Activated CD4-positive, alpha-beta memory T cell treated with anti-CD3 and anti-CD28 coated beads for 36 hours (primary cell): ENCODE measurements around the gene SETD4. TPM values are rescaled to one million over a fixed set of nuclear protein-coding genes. Genes with fewer than 3 reads are reported as not detected.
A peak's percentile ranks its signal among the peaks of the same experiment; 100 is the strongest.

ENCODE experiments used
- CTCF ChIA-PET: fragments of 350-600 bp; sonication (Branson Sonifier 250); formaldehyde crosslinking; loops from one replicate; lab custom pipeline; 2021; ENCODE audit warnings: antibody characterized with exemption, inconsistent platforms; lab: Charles Lee
- POLR2A ChIA-PET: fragments of 350-600 bp; sonication (Branson Sonifier 250); formaldehyde crosslinking; loops from one replicate; lab custom pipeline; 2021; ENCODE audit warnings: antibody characterized with exemption; lab: Charles Lee
- DNase-seq: peaks from one replicate; pipeline ENCODE4 v3.0.0-alpha.2; 2020
- H3K27ac Mint-ChIP-seq: one replicate; pipeline ENCODE4 v1.8.0; 2021; ENCODE audit warnings: mixed read lengths
- H3K27me3 Mint-ChIP-seq: one replicate; pipeline ENCODE4 v1.8.0; 2021; ENCODE audit warnings: mixed read lengths
- H3K36me3 Mint-ChIP-seq: one replicate; pipeline ENCODE4 v1.8.0; 2021; ENCODE audit warnings: mixed read lengths
- H3K4me1 Mint-ChIP-seq: one replicate; pipeline ENCODE4 v1.8.0; 2021; ENCODE audit warnings: low read depth, mixed read lengths
- H3K4me3 Mint-ChIP-seq: one replicate; pipeline ENCODE4 v1.8.0; 2021; ENCODE audit warnings: mild to moderate bottlenecking, mixed read lengths
- H3K9me3 Mint-ChIP-seq: one replicate; pipeline ENCODE4 v1.8.0; 2021; ENCODE audit warnings: mixed read lengths
- intact Hi-C: fragments of 100-400 bp; cut with micrococcal nuclease; formaldehyde crosslinking; loops from one replicate; pipeline ENCODE4 v1.15.1; 2023
- total RNA-seq, 2 experiments: library from RNA; stranded (reverse); gene quantifications; one replicate each; pipeline ENCODE4 v1.2.3, GENCODE V29; 2021

Gene SETD4
- total RNA-seq, 2 experiments from 2014 or later: 13.5 to 18.9 TPM

DNA sequence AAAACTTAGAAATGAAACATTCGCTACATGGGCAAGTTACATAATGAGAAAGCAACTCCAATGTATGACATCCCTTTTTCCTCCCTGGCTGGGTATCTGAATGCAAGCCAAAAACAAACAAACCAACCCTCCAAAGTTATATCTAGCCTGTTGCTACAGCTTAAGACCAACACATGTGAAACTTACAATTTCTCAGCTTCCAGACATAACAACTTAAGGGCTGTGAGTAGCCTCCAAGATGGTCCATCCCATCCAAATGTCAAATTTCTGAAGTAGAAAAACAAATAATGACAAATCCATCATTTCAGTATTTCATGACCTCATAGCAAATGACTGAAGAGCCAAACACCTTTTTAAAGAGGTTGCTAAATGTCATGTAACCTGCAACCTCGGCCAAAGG lies 19.9 kb downstream of the SETD4 start:
- intact Hi-C loops: no loop called here
- H3K27me3 Mint-ChIP-seq: no peaks in the 10 kb centered on the region
- no peak overlapping the region for H3K4me3 Mint-ChIP-seq
- POLR2A ChIA-PET: no interaction called here
- CTCF ChIA-PET: interaction anchor here (0.6 to 0.9 kb wide), 2 partner anchors 12 to 338 kb away, joined by 3 read pairs; no protein-coding TSS in a partner anchor
- no peak overlapping the region for H3K27ac Mint-ChIP-seq
- no peaks in the 10 kb centered on the region for H3K4me1 Mint-ChIP-seq
- no peaks in the 10 kb centered on the region for H3K9me3 Mint-ChIP-seq
- DNase-seq: no peak
- H3K36me3 Mint-ChIP-seq: peaks cover 40% of the 10 kb centered on the region

DNA sequence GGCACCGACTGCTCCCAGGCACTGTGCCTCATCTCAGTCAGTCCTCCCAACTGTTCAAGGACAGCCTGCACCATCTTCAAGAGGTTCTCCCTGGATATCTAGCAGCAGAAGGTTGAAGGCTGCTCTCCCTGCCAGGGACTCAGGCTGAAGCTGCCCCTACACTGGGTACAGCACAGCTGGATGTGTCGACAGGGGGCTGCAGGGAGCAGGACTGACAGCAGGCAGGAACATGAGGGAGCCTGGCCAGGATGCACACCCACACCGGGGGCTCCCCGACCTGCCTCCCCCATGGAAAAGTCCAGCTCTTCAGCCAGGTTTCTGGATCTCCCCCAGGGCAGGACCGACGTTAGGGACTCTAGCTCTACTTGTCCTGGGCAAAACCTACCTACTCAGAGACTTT lies 20.5 kb downstream of the SETD4 start:
- CTCF ChIA-PET: interaction anchor here (0.6 to 0.9 kb wide), 3 partner anchors 9 to 338 kb away, joined by 3 read pairs; no protein-coding TSS in a partner anchor
- Mint-ChIP-seq H3K27ac (no peak overlapping the region), H3K27me3 (no peaks in the 10 kb centered on the region), H3K36me3 (peaks cover 45% of the 10 kb centered on the region), H3K4me3 (no peak overlapping the region), H3K4me1 (no peaks in the 10 kb centered on the region), H3K9me3 (no peaks in the 10 kb centered on the region)
- DNase-seq: no peak
- POLR2A ChIA-PET: no interaction called here
- intact Hi-C loops: no loop called here

DNA sequence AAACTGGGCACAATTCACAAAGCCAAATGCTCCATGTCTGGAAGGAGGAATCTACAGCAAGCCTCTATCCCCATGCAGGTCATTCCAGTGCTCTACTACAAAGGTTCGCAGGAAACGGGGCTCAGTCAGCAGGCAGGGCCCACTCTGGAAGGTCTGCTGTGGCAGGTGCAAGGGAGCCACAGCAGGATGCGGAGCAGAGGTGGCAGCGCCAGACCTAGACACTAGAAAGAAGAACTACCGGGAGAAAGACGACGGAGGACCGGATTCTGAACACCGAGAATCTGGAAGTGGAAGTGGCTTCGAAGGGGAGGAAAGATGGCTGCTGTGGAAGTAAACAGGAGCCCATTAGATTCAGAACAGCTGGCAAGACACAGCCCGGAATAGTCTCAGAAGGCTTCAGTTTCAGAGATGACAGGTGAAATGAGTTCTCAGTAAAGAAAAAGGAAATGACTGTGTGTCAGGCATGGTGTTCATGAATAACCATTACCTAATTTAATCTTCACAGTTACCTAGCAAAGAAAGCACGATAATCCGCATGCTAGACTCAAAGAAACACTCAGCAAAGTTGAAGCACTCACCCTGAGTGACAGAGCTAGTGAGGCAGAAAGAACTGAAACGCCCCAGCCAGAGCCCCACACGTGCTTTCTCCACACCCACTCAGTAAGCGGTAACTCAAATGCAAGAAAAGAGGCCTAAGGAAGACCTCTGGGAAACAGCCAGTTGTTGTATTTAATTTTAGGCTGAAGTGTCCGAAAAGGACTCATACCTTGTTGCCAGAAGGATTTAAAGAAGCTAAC lies 21.4 kb downstream of the SETD4 start:
- intact Hi-C loops: no loop called here
- no peaks in the 10 kb centered on the region for H3K9me3 Mint-ChIP-seq
- POLR2A ChIA-PET: no interaction called here
- H3K4me3 Mint-ChIP-seq: no peak overlapping the region
- peaks cover 47% of the 10 kb centered on the region for H3K36me3 Mint-ChIP-seq
- no peak for DNase-seq
- no peaks in the 10 kb centered on the region for H3K27me3 Mint-ChIP-seq
- no peaks in the 10 kb centered on the region for H3K4me1 Mint-ChIP-seq
- H3K27ac Mint-ChIP-seq: peak overlapping the region; percentile 0
- CTCF ChIA-PET: interaction anchor here (0.9 kb wide), 1 partner anchor 8 kb away, joined by 3 read pairs; no protein-coding TSS in a partner anchor

DNA sequence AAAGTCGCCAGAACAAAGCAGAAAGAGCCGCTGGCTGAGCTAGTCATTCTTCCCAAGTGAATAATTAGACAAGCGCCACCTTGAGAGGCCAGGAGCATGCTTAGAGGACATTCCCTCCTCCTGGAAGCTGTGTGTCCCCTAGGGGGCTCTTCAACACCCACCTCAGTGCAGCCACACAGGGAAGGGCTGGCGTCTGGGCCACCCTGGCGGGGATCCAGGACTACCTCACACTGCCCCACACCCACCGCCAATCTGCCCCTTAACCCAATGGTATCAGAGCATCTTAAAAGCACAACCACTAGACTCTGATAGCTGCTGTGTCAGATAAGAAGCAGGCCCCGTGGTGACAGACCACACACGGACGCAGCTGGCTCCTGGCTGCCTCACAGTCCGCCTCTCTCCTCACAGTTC lies 24.9 kb downstream of the SETD4 start:
- DNase-seq: no peak
- H3K4me1 Mint-ChIP-seq: no peaks in the 10 kb centered on the region
- H3K27ac Mint-ChIP-seq: no peak overlapping the region
- no peaks in the 10 kb centered on the region for H3K27me3 Mint-ChIP-seq
- ChIA-PET POLR2A (no interaction called here), CTCF (no interaction called here)
- no peaks in the 10 kb centered on the region for H3K9me3 Mint-ChIP-seq
- intact Hi-C loops: no loop called here
- peaks cover 35% of the 10 kb centered on the region for H3K36me3 Mint-ChIP-seq
- H3K4me3 Mint-ChIP-seq: no peak overlapping the region

DNA sequence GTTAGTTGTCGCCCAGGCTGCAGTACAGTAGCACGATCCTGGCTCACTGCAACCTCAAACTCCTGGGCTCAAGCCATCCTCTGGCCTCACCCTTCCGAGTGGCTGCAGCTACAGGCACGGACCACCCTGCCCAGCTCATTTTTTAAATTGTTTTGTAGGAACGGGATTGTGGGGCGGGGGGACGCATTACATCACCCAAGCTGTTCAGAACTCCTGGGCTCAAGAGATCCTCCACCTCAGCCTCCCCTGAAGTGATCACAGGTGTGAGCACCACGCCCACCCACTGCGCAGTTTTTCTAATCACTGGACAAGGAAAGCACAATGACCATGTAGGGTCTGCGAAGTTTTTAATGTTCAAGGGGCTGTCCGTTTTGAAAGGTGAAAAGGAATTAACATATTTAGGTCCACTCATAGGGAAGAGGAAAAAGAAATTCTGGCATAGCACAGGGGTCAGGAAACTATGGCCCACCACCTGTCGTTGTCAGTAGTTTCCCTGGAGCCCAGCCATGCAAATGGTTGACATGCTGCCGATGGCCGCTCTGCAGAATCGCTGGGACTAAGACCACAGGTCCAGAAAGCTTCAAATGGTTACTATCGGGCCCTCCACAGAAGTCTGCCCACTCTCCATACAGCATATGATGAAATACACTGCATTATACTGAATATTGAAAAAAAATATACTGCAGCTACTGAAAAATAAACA lies 26.0 kb downstream of the SETD4 start:
- H3K27ac Mint-ChIP-seq: no peak overlapping the region
- DNase-seq: no peak
- no peak overlapping the region for H3K4me3 Mint-ChIP-seq
- no peaks in the 10 kb centered on the region for H3K27me3 Mint-ChIP-seq
- POLR2A ChIA-PET: no interaction called here
- H3K4me1 Mint-ChIP-seq: no peaks in the 10 kb centered on the region
- CTCF ChIA-PET: no interaction called here
- intact Hi-C loops: no loop called here
- peaks cover 31% of the 10 kb centered on the region for H3K36me3 Mint-ChIP-seq
- H3K9me3 Mint-ChIP-seq: no peaks in the 10 kb centered on the region

DNA sequence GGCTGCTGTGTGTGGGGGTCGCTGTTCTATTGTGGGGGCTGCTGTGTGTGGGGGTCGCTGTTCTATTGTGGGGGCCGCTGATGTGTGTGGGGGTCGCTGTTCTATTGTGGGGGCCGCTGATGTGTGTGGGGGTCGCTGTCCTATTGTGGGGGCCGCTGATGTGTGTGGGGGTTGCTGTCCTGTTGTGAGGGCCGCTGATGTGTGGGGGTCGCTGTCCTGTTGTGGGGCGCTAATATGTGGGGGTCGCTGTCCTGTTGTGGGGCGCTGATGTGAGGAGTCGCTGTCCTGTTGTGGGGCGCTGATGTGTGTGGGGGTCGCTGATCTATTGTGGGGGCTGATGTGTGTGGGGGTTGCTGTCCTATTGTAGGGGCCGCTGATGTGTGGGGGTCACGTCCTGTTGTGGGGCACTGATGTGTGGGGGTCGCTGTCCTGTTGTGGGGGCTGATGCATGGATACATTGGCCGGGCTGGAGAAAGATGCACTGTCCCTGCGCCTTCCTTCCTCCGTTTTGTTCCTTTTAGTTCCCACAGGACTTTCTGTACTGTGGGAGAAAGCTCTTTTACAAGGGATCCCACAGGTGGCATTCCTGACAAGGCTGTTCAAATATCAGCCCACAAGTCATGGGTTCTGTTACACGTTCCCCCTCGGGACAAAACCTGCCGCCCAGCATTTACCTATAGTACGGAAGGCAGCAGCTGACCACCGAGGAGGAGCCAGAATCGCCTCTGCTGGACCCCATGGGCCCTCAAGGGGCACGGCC lies 27.5 kb downstream of the SETD4 start:
- peaks cover 4% of the 10 kb centered on the region for H3K4me1 Mint-ChIP-seq
- no peaks in the 10 kb centered on the region for H3K9me3 Mint-ChIP-seq
- DNase-seq: no peak
- peaks cover 21% of the 10 kb centered on the region for H3K36me3 Mint-ChIP-seq
- intact Hi-C loops: no loop called here
- H3K4me3 Mint-ChIP-seq: no peak overlapping the region
- POLR2A ChIA-PET: no interaction called here
- H3K27ac Mint-ChIP-seq: no peak overlapping the region
- CTCF ChIA-PET: no interaction called here
- no peaks in the 10 kb centered on the region for H3K27me3 Mint-ChIP-seq

DNA sequence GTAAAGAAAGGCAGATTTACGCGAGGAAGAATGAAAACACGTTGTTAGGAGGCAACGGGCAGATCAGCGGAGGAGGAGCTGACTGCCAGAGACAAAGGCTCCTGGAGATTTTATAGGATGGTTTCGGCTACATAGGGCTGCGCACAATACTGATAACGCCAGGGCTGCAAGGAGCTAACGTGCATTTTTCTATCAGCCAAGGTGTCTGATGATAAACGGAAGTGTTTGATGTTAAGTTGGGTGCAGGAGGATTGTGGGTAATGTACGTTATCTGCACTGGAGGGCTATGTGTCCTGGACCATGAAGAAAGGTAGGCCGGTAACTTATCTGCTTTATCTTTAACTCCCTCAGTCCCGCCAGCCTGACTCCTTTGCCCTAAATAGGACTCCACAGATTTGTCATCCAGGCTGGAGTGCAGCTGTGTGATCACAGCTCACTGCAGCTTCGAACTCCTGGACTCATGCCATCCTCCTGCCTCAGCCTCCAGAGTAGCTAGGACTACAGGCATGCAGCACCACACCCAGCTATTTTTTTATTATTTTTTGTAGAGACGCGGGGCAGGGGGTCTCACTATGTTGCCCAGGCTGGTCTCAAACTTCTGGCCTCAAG lies 29.6 kb downstream of the SETD4 start:
- POLR2A ChIA-PET: no interaction called here
- no peaks in the 10 kb centered on the region for H3K27me3 Mint-ChIP-seq
- CTCF ChIA-PET: interaction anchor here (0.8 to 3.6 kb wide), 5 partner anchors 9 to 1285 kb away, joined by 3 to 19 read pairs (median 4); no protein-coding TSS in a partner anchor
- no peaks in the 10 kb centered on the region for H3K9me3 Mint-ChIP-seq
- peaks cover 12% of the 10 kb centered on the region for H3K36me3 Mint-ChIP-seq
- intact Hi-C loops: no loop called here
- no peak for DNase-seq
- no peak overlapping the region for H3K27ac Mint-ChIP-seq
- peaks cover 4% of the 10 kb centered on the region for H3K4me1 Mint-ChIP-seq
- H3K4me3 Mint-ChIP-seq: no peak overlapping the region

DNA sequence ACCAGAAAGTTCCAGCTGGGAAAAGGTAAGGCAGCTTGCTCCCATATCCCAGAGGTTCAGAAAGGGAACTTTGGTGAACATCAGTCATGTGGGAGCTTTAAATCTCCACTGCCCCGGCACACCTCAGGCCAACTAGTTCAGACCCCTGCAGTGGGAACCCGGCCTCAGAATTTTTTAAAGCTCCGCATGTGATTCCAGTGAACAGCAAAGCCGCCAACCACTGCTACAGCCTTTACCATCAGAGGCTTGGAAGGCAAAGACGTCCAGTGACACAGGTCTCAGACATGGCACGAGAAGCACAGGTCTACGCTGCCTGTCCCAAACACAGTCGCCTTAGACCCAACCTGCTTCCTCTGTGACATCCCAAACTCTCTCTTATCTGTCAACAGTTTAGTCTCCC lies 31.0 kb downstream of the SETD4 start:
- Mint-ChIP-seq H3K27me3 (no peaks in the 10 kb centered on the region), H3K4me1 (peaks cover 4% of the 10 kb centered on the region), H3K27ac (no peak overlapping the region), H3K4me3 (no peak overlapping the region), H3K36me3 (no peaks in the 10 kb centered on the region), H3K9me3 (no peaks in the 10 kb centered on the region)
- DNase-seq: no peak
- ChIA-PET CTCF (interaction anchor here (0.8 to 3.8 kb wide), 9 partner anchors 17 to 1337 kb away, joined by 3 to 19 read pairs (median 4); partner anchors contain the start of gene SETD4), POLR2A (no interaction called here)
- intact Hi-C loops: loop anchor here (2.0 to 10.0 kb wide), 3 partner anchors 95 to 1337 kb away; no protein-coding TSS in a partner anchor

DNA sequence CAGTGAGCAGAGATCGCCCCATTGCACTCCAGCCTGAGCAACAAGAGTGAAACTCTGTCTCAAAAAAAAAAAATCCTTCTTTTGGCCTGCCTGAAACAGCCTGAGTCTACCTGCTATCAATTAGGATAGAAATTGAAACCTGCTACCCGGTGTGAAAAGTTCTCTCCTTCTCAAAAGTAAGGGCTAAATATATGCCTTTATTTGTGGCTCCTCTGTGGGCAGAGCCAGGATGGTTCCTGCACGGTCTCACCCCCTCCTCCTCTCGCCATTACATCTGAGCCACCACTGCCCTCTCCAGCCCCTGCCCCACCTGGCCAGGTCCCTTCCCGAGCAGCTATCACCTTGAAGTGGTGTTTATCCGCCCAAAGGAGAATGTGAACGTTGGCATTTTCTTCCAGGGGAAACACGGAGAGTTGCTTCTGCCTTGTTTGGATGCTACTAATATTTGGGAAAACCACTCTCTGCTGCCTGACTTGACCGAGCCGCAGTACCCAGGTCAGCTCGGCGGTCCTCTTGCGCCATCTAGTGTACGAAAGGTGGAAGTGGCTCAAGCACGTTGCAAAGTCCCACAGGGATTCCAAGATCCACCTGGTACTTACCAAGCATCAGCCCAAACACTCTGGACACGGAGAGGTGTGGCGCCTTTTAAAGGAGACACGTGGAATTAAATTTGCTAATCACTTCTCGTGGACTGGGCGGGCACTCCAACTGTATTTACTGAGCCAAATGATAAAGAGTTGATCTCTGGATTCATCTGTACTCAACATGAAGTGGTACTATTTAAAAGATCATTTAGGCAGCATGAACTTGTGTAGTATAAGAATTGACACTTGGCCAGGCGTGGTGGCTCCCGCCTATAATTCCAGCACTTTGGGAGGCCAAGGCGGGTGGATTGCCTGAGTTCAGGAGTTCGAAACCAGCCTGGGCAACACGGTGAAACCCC lies 31.9 kb downstream of the SETD4 start:
- Mint-ChIP-seq H3K36me3 (no peaks in the 10 kb centered on the region), H3K27me3 (no peaks in the 10 kb centered on the region), H3K4me1 (peaks cover 4% of the 10 kb centered on the region), H3K9me3 (no peaks in the 10 kb centered on the region), H3K27ac (no peak overlapping the region), H3K4me3 (no peak overlapping the region)
- intact Hi-C loops: loop anchor here (1.0 to 10.0 kb wide), 4 partner anchors 84 to 1336 kb away; no protein-coding TSS in a partner anchor
- peak; percentile 77 for DNase-seq
- ChIA-PET POLR2A (no interaction called here), CTCF (interaction anchor here (0.6 to 3.8 kb wide), 25 partner anchors 9 to 1336 kb away, joined by 3 to 19 read pairs (median 3); partner anchors contain the start of gene SETD4)

DNA sequence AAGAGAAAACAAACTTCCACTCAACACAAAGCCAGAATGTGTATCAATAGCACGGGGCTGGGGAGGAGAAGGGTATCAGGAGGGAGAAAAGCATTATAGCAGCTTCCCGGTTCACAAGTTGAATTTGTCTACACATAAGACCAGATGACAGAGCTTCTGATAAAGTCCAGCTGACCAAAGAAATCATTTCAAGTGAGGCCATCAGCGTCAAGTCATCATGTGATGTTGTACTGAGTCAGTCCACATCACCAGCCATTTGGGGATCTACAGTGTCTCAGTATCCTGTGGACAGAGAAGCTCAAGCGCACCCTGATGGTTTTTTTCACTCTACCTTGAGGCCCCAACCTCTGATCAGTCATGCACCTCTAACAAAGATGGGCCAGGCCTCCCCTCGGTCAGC lies 33.0 kb downstream of the SETD4 start:
- no peaks in the 10 kb centered on the region for H3K36me3 Mint-ChIP-seq
- POLR2A ChIA-PET: no interaction called here
- no peak overlapping the region for H3K4me3 Mint-ChIP-seq
- no peak overlapping the region for H3K27ac Mint-ChIP-seq
- DNase-seq: no peak
- no peaks in the 10 kb centered on the region for H3K9me3 Mint-ChIP-seq
- CTCF ChIA-PET: interaction anchor here (0.7 to 3.8 kb wide), 14 partner anchors 11 to 1335 kb away, joined by 3 to 19 read pairs (median 3); no protein-coding TSS in a partner anchor
- H3K4me1 Mint-ChIP-seq: peaks cover 4% of the 10 kb centered on the region
- H3K27me3 Mint-ChIP-seq: no peaks in the 10 kb centered on the region
- intact Hi-C loops: loop anchor here (5.0 to 10.0 kb wide), 2 partner anchors 93 to 1335 kb away; no protein-coding TSS in a partner anchor
